ENCODE data around the gene CYTH2. TPM values are rescaled to one million over a fixed set of nuclear protein-coding genes. Genes with fewer than 3 reads are reported as not detected.

Gene CYTH2
- total RNA-seq, 1 experiment from 2014 or later, result 32.5 TPM

GRCh38 chr19:48490981-48491792 lies 22.0 kb downstream of the CYTH2 start:
- H3K79me2 ChIP-seq (ENCODE audit: low read length), result no peaks in the 10 kb centered on the region
- no peaks in the 10 kb centered on the region for H4K20me1 ChIP-seq (ENCODE audit: insufficient read depth, low read depth, low read length)
- H3K27ac ChIP-seq (ENCODE audit: low read length), result no peak overlapping the region
- no peaks in the 10 kb centered on the region for H3K9me2 ChIP-seq (replicated peaks; ENCODE audit: insufficient read depth, low read length)
- no peaks in the 10 kb centered on the region for H3K36me3 ChIP-seq (ENCODE audit: insufficient read depth, low read length)
- no peaks in the 10 kb centered on the region for H3K4me1 ChIP-seq (ENCODE audit: low read length)
- H3K27me3 ChIP-seq (ENCODE audit: low read length), result no peaks in the 10 kb centered on the region
- H3K9me3 ChIP-seq (ENCODE audit: low read length), result no peaks in the 10 kb centered on the region
- H3K9ac ChIP-seq (ENCODE audit: low read length), result no peak overlapping the region
- no peak overlapping the region for H3K4me3 ChIP-seq (ENCODE audit: low read length)
- H2AFZ ChIP-seq (ENCODE audit: low read length), result no peak overlapping the region
- no peak overlapping the region for H3K4me2 ChIP-seq (ENCODE audit: low read depth, low read length, poor library complexity, severe bottlenecking)
- DNase-seq, result peak; percentile 62

- DNase-seq, result no peak
- H3K4me1 ChIP-seq (ENCODE audit: low read length), result no peaks in the 10 kb centered on the region
- H3K9me2 ChIP-seq (replicated peaks; ENCODE audit: insufficient read depth, low read length), result no peaks in the 10 kb centered on the region
- H3K4me3 ChIP-seq (ENCODE audit: low read length), result no peak overlapping the region
- no peaks in the 10 kb centered on the region for H3K36me3 ChIP-seq (ENCODE audit: insufficient read depth, low read length)
- H2AFZ ChIP-seq (ENCODE audit: low read length), result no peak overlapping the region
- no peaks in the 10 kb centered on the region for H3K79me2 ChIP-seq (ENCODE audit: low read length)
- H3K27me3 ChIP-seq (ENCODE audit: low read length), result no peaks in the 10 kb centered on the region
- no peak overlapping the region for H3K9ac ChIP-seq (ENCODE audit: low read length)
- no peaks in the 10 kb centered on the region for H3K9me3 ChIP-seq (ENCODE audit: low read length)
- H3K27ac ChIP-seq (ENCODE audit: low read length), result no peak overlapping the region
- no peak overlapping the region for H3K4me2 ChIP-seq (ENCODE audit: low read depth, low read length, poor library complexity, severe bottlenecking)
- H4K20me1 ChIP-seq (ENCODE audit: insufficient read depth, low read depth, low read length), result no peaks in the 10 kb centered on the region
Observed at GRCh38 chr19:48491793-48492123, 22.6 kb downstream of the CYTH2 start.

GRCh38 chr19:48492925-48493717 lies 24.0 kb downstream of the CYTH2 start:
- Histone ChIP-seq H3K4me2 (ENCODE audit: low read depth, low read length, poor library complexity, severe bottlenecking) (no peak overlapping the region), H3K27me3 (ENCODE audit: low read length) (no peaks in the 10 kb centered on the region), H3K79me2 (ENCODE audit: low read length) (no peaks in the 10 kb centered on the region), H3K36me3 (ENCODE audit: insufficient read depth, low read length) (no peaks in the 10 kb centered on the region), H2AFZ (ENCODE audit: low read length) (0 out of 2 replicates have a peak overlapping the region, but pooled peaks have one; percentile 56), H3K9me2 (replicated peaks; ENCODE audit: insufficient read depth, low read length) (no peaks in the 10 kb centered on the region), H4K20me1 (ENCODE audit: insufficient read depth, low read depth, low read length) (no peaks in the 10 kb centered on the region), H3K9me3 (ENCODE audit: low read length) (no peaks in the 10 kb centered on the region), H3K9ac (ENCODE audit: low read length) (peak overlapping the region; percentile 21; the same call in 1 of the 2 replicates), H3K4me1 (ENCODE audit: low read length) (no peaks in the 10 kb centered on the region), H3K4me3 (ENCODE audit: low read length) (peak overlapping the region; percentile 39; the same call in 1 of the 2 replicates), H3K27ac (ENCODE audit: low read length) (no peak overlapping the region)
- peak; percentile 96 for DNase-seq

GRCh38 chr19:48493718-48494401 lies 24.7 kb downstream of the CYTH2 start:
- H3K36me3 ChIP-seq (ENCODE audit: insufficient read depth, low read length), result no peaks in the 10 kb centered on the region
- H3K4me2 ChIP-seq (ENCODE audit: low read depth, low read length, poor library complexity, severe bottlenecking), result no peak overlapping the region
- no peaks in the 10 kb centered on the region for H3K9me3 ChIP-seq (ENCODE audit: low read length)
- no peak overlapping the region for H3K9ac ChIP-seq (ENCODE audit: low read length)
- H3K4me1 ChIP-seq (ENCODE audit: low read length), result no peaks in the 10 kb centered on the region
- H4K20me1 ChIP-seq (ENCODE audit: insufficient read depth, low read depth, low read length), result no peaks in the 10 kb centered on the region
- no peaks in the 10 kb centered on the region for H3K9me2 ChIP-seq (replicated peaks; ENCODE audit: insufficient read depth, low read length)
- H3K4me3 ChIP-seq (ENCODE audit: low read length), result no peak overlapping the region
- H3K27me3 ChIP-seq (ENCODE audit: low read length), result no peaks in the 10 kb centered on the region
- no peak overlapping the region for H2AFZ ChIP-seq (ENCODE audit: low read length)
- no peak overlapping the region for H3K27ac ChIP-seq (ENCODE audit: low read length)
- H3K79me2 ChIP-seq (ENCODE audit: low read length), result no peaks in the 10 kb centered on the region
- no peak for DNase-seq

GRCh38 chr19:48495396-48495795 lies 26.2 kb downstream of the CYTH2 start:
- no peaks in the 10 kb centered on the region for H3K9me2 ChIP-seq (replicated peaks; ENCODE audit: insufficient read depth, low read length)
- H3K9me3 ChIP-seq (ENCODE audit: low read length), result no peaks in the 10 kb centered on the region
- H2AFZ ChIP-seq (ENCODE audit: low read length), result no peak overlapping the region
- H3K4me3 ChIP-seq (ENCODE audit: low read length), result no peak overlapping the region
- H3K79me2 ChIP-seq (ENCODE audit: low read length), result no peaks in the 10 kb centered on the region
- H3K27ac ChIP-seq (ENCODE audit: low read length), result no peak overlapping the region
- no peaks in the 10 kb centered on the region for H3K27me3 ChIP-seq (ENCODE audit: low read length)
- H3K36me3 ChIP-seq (ENCODE audit: insufficient read depth, low read length), result no peaks in the 10 kb centered on the region
- H3K4me1 ChIP-seq (ENCODE audit: low read length), result no peaks in the 10 kb centered on the region
- H3K4me2 ChIP-seq (ENCODE audit: low read depth, low read length, poor library complexity, severe bottlenecking), result no peak overlapping the region
- H4K20me1 ChIP-seq (ENCODE audit: insufficient read depth, low read depth, low read length), result no peaks in the 10 kb centered on the region
- H3K9ac ChIP-seq (ENCODE audit: low read length), result no peak overlapping the region
- no peak for DNase-seq

- Histone ChIP-seq H3K9me3 (ENCODE audit: low read length) (no peaks in the 10 kb centered on the region), H3K9ac (ENCODE audit: low read length) (no peak overlapping the region), H3K36me3 (ENCODE audit: insufficient read depth, low read length) (no peaks in the 10 kb centered on the region), H3K27ac (ENCODE audit: low read length) (no peak overlapping the region), H3K9me2 (replicated peaks; ENCODE audit: insufficient read depth, low read length) (no peaks in the 10 kb centered on the region), H3K4me1 (ENCODE audit: low read length) (peaks cover 8% of the 10 kb centered on the region), H2AFZ (ENCODE audit: low read length) (no peak overlapping the region), H3K79me2 (ENCODE audit: low read length) (no peaks in the 10 kb centered on the region), H3K4me2 (ENCODE audit: low read depth, low read length, poor library complexity, severe bottlenecking) (no peak overlapping the region), H3K27me3 (ENCODE audit: low read length) (no peaks in the 10 kb centered on the region), H4K20me1 (ENCODE audit: insufficient read depth, low read depth, low read length) (no peaks in the 10 kb centered on the region), H3K4me3 (ENCODE audit: low read length) (no peak overlapping the region)
- no peak for DNase-seq
Observed at GRCh38 chr19:48496959-48497727, 28.0 kb downstream of the CYTH2 start.

GRCh38 chr19:48497728-48498594 lies 28.8 kb downstream of the CYTH2 start:
- no peaks in the 10 kb centered on the region for H4K20me1 ChIP-seq (ENCODE audit: insufficient read depth, low read depth, low read length)
- no peak overlapping the region for H3K9ac ChIP-seq (ENCODE audit: low read length)
- H3K9me3 ChIP-seq (ENCODE audit: low read length), result no peaks in the 10 kb centered on the region
- DNase-seq, result no peak
- peaks cover 10% of the 10 kb centered on the region for H3K4me1 ChIP-seq (ENCODE audit: low read length)
- H3K36me3 ChIP-seq (ENCODE audit: insufficient read depth, low read length), result no peaks in the 10 kb centered on the region
- H3K79me2 ChIP-seq (ENCODE audit: low read length), result no peaks in the 10 kb centered on the region
- no peaks in the 10 kb centered on the region for H3K27me3 ChIP-seq (ENCODE audit: low read length)
- H3K27ac ChIP-seq (ENCODE audit: low read length), result no peak overlapping the region
- no peaks in the 10 kb centered on the region for H3K9me2 ChIP-seq (replicated peaks; ENCODE audit: insufficient read depth, low read length)
- H3K4me3 ChIP-seq (ENCODE audit: low read length), result no peak overlapping the region
- no peak overlapping the region for H2AFZ ChIP-seq (ENCODE audit: low read length)
- H3K4me2 ChIP-seq (ENCODE audit: low read depth, low read length, poor library complexity, severe bottlenecking), result no peak overlapping the region
